ENCODE measurements around the gene GOLGA2. TPM values are rescaled to one million over a fixed set of nuclear protein-coding genes. Genes with fewer than 3 reads are reported as not detected.

The GOLGA2 gene
- total RNA-seq, 2 experiments from 2014 or later: 57.9 to 58.8 TPM

DNA sequence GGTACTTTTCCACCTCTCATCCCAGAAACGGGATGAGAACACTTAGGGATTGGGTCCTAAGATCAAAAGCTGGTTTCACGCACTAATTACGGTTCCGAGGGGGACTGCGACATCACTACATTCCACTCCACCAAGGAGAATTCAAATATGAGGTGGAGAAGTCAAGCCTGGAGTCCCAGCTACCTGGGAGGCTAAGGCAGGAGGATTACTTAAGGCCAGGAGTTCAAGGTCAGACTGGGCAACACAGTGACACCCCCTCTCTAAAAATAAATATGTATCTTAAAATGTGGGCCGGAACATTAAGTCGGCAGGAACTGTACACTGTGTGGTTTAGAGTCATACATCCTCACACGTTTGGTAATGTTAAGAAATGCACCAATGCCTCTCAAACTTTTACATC, 1.6 kb downstream of the GOLGA2 start:
- H3K27ac Mint-ChIP-seq: peak overlapping the region; percentile 95
- peaks cover 45% of the 10 kb centered on the region for H3K4me1 Mint-ChIP-seq (ENCODE audit: low read depth)
- ChIA-PET CTCF (interaction anchor here (1.1 to 1.2 kb wide), 2 partner anchors 22 to 67 kb away, joined by 3 read pairs; no protein-coding TSS in a partner anchor), POLR2A (no interaction called here)
- peak overlapping the region; percentile 98 for H3K4me3 Mint-ChIP-seq
- DNase-seq (no peak), ATAC-seq (no peak)
- no peaks in the 10 kb centered on the region for H3K9me3 Mint-ChIP-seq (ENCODE audit: insufficient read depth)
- no peaks in the 10 kb centered on the region for H3K27me3 Mint-ChIP-seq (ENCODE audit: low read depth)
- peaks cover 24% of the 10 kb centered on the region for H3K36me3 Mint-ChIP-seq (ENCODE audit: low read depth)

DNA sequence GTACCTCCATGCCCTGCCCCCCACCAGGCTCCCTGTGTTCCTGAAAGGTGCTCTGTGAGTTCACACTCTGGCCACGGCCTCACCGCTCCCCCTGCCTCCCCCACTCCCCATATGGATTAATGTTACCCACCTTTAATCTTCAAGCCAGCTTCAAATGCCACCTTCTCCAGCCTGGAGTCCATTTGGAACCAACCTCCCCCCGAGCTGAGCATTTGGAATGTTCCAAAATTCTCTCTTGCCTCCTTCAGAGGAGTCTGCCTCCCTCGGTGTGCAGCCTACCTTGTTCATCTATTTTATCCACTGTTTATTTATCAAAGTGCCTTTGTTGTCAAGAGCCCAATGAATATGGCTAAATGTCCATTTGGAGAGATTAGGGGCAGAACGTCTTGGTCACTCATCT, 4.3 kb downstream of the GOLGA2 start:
- DNase-seq (no peak), ATAC-seq (no peak)
- ChIA-PET POLR2A (no interaction called here), CTCF (no interaction called here)
- Mint-ChIP-seq H3K36me3 (ENCODE audit: low read depth) (peaks cover 36% of the 10 kb centered on the region), H3K4me3 (no peak overlapping the region), H3K9me3 (ENCODE audit: insufficient read depth) (no peaks in the 10 kb centered on the region), H3K4me1 (ENCODE audit: low read depth) (peaks cover 30% of the 10 kb centered on the region), H3K27me3 (ENCODE audit: low read depth) (no peaks in the 10 kb centered on the region), H3K27ac (no peak overlapping the region)

DNA sequence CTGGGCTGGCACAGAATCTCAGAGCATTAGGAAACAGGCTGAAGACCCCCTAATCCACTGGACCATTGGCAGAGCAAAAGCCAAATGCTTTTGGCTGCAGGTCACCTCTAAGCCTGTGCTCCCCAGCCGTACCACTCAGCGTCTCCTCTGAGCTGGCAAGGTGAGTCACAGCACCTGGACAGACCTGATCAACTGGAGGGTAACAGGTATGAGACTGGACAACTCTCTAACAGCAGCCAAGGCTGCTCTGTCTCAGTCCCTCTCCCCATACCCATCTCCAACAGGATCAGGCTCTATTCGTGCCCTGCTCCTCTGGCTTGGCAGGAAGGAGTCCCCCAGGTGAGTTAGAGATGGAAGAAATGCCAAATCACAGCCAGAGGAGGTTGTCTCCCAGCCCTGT, 4.7 kb downstream of the GOLGA2 start:
- H3K9me3 Mint-ChIP-seq (ENCODE audit: insufficient read depth): no peaks in the 10 kb centered on the region
- POLR2A ChIA-PET: no interaction called here
- CTCF ChIA-PET: no interaction called here
- peaks cover 36% of the 10 kb centered on the region for H3K36me3 Mint-ChIP-seq (ENCODE audit: low read depth)
- no peak overlapping the region for H3K4me3 Mint-ChIP-seq
- no peak for DNase-seq
- no peak for ATAC-seq
- no peaks in the 10 kb centered on the region for H3K27me3 Mint-ChIP-seq (ENCODE audit: low read depth)
- peaks cover 27% of the 10 kb centered on the region for H3K4me1 Mint-ChIP-seq (ENCODE audit: low read depth)
- no peak overlapping the region for H3K27ac Mint-ChIP-seq

DNA sequence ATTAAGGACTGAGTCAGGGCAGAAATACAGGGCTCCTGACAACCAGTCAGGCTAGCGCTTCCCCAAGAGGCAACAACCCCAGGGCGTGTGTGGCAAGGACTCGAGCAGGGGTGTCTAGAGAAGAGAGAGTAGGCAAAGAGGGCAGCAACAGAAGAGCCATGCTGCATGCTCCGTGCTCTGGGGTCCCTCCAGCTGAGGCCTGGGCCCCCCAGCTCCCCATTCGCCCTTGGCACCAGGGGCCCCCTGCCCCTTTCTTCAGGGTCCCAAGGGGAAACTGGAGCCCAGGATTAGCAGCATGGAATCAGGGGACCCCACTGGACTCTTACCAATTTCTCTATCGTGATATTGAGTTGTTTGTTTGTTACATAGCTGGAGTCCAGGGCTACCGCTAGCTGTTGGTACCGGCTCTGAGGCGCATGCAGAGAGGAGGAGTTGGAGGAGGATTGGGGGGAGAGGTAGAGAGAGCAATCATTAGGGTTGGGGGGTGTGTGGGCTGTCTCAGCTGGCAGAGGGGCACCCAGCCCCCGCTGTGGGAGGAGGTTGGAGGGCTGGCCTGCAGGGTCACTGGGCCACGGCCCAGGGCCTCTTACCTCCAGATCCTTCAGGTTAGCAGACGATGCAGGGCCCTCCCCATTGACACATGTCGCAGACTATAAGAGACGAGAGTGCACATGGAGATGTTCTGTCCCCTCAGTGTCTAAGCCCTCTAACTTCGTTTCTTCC, 8.8 kb downstream of the GOLGA2 start:
- Mint-ChIP-seq H3K36me3 (ENCODE audit: low read depth) (peaks cover 31% of the 10 kb centered on the region), H3K4me1 (ENCODE audit: low read depth) (no peaks in the 10 kb centered on the region), H3K27me3 (ENCODE audit: low read depth) (no peaks in the 10 kb centered on the region), H3K4me3 (no peak overlapping the region), H3K27ac (peak overlapping the region; percentile 5), H3K9me3 (ENCODE audit: insufficient read depth) (no peaks in the 10 kb centered on the region)
- ChIA-PET POLR2A (no interaction called here), CTCF (interaction anchor here (1.3 to 2.2 kb wide), 2 partner anchors 9 to 12 kb away, joined by 5 to 8 read pairs; partner anchors contain the start of genes GOLGA2 and SWI5)
- no peak for DNase-seq
- ATAC-seq: no peak

DNA sequence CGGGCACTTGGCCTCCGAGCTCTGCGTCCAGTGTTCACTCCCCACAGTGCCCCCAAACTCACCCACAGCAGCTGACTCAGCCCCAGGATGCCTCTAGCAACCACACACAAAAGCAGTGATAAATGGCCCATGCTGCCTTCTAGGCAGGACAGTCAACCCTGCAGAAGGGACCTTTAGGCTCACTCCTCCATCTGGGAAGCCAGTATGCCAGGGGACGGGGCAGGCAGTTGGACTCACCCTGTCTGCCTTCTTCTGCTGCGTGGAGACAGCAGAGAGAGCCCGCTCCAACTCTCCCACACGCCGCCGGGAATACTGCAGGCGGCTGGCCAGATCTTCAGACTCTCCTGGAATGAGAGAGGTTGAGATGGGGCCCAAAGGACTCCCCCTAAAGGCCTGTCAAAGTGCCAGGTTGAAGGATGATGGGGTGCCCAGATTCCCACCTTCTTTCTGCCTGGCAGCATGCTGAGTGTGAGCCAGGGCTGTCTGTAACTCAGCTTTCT, 10.4 kb downstream of the GOLGA2 start:
- H3K4me3 Mint-ChIP-seq: no peak overlapping the region
- ATAC-seq (no peak), DNase-seq (no peak)
- no peaks in the 10 kb centered on the region for H3K27me3 Mint-ChIP-seq (ENCODE audit: low read depth)
- ChIA-PET POLR2A (no interaction called here), CTCF (interaction anchor here (2.2 kb wide), 1 partner anchor 10 kb away, joined by 8 read pairs; no protein-coding TSS in a partner anchor)
- peaks cover 34% of the 10 kb centered on the region for H3K36me3 Mint-ChIP-seq (ENCODE audit: low read depth)
- no peaks in the 10 kb centered on the region for H3K9me3 Mint-ChIP-seq (ENCODE audit: insufficient read depth)
- no peaks in the 10 kb centered on the region for H3K4me1 Mint-ChIP-seq (ENCODE audit: low read depth)
- H3K27ac Mint-ChIP-seq: no peak overlapping the region

DNA sequence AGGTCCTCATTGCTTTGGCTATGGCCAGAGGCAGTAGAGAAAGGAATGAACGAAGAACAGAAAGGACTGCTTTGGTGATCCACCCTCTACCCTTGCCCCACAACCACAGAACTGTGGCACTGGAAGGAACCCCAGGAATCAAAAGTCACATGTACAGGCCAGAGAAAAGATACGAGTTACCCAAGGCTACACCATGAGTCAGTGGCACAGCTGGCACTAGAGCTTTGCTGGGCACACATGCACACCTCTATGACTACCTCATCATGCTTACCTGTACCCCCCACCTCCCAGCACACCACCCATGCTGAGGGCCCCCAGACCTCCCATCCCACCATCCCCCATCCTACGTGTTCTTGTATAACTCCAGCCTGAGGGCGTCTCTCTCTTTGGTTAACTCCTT, 13.1 kb downstream of the GOLGA2 start:
- Mint-ChIP-seq H3K4me3 (no peak overlapping the region), H3K9me3 (ENCODE audit: insufficient read depth) (no peaks in the 10 kb centered on the region), H3K36me3 (ENCODE audit: low read depth) (peaks cover 39% of the 10 kb centered on the region), H3K4me1 (ENCODE audit: low read depth) (no peaks in the 10 kb centered on the region), H3K27ac (no peak overlapping the region), H3K27me3 (ENCODE audit: low read depth) (no peaks in the 10 kb centered on the region)
- ATAC-seq (no peak), DNase-seq (no peak)
- ChIA-PET POLR2A (no interaction called here), CTCF (interaction anchor here (0.9 to 1.1 kb wide), 2 partner anchors 59 to 70 kb away, joined by 3 read pairs; partner anchors contain the start of gene DNM1)

DNA sequence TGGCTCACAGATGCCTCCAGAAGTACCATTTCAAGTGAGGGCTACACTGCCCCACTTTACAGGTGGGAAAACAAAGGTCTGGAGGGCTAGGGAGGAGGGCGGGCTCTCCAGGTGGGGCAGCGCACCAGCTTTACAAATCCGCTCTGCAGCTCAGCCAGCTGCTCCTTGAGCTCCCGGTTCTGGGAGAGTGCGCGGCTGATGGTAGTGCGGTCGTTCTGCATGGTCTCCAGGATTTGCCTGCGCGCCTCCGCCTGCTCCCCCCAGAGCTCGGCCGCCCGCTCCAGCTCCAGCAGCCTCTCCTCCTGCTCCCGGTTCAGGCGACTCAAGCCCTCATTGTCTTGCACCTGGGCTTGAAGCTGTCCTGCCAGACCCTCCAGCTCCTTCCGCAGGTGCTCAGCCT, 15.5 kb downstream of the GOLGA2 start:
- ChIA-PET POLR2A (no interaction called here), CTCF (no interaction called here)
- ATAC-seq (no peak), DNase-seq (no peak)
- Mint-ChIP-seq H3K27ac (no peak overlapping the region), H3K27me3 (ENCODE audit: low read depth) (no peaks in the 10 kb centered on the region), H3K9me3 (ENCODE audit: insufficient read depth) (no peaks in the 10 kb centered on the region), H3K36me3 (ENCODE audit: low read depth) (peaks cover 34% of the 10 kb centered on the region), H3K4me3 (no peak overlapping the region), H3K4me1 (ENCODE audit: low read depth) (no peaks in the 10 kb centered on the region)

DNA sequence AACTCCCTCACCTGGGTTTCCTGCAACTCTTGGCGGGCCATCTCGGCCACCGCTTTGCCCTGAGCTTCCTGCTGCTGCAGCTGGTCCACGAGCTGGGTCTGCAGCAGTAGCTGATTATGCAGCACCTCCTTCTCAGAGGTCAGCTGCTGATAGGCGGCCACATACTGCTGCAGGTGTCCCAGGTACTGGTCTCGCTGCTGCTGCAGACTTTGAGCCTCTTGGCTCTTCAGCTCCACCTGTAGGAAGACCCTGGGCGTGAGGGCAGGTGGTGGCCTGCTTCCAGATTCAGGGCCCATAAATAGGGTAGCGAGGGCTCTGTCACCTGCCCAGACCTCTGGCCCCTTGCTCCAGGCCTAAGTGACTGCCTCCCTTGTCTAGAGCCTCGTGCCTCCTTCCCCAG, 16.7 kb downstream of the GOLGA2 start:
- Mint-ChIP-seq H3K4me1 (ENCODE audit: low read depth) (no peaks in the 10 kb centered on the region), H3K9me3 (ENCODE audit: insufficient read depth) (no peaks in the 10 kb centered on the region), H3K27ac (no peak overlapping the region), H3K36me3 (ENCODE audit: low read depth) (peaks cover 30% of the 10 kb centered on the region), H3K27me3 (ENCODE audit: low read depth) (no peaks in the 10 kb centered on the region), H3K4me3 (no peak overlapping the region)
- ChIA-PET POLR2A (no interaction called here), CTCF (no interaction called here)
- no peak for ATAC-seq
- no peak for DNase-seq

DNA sequence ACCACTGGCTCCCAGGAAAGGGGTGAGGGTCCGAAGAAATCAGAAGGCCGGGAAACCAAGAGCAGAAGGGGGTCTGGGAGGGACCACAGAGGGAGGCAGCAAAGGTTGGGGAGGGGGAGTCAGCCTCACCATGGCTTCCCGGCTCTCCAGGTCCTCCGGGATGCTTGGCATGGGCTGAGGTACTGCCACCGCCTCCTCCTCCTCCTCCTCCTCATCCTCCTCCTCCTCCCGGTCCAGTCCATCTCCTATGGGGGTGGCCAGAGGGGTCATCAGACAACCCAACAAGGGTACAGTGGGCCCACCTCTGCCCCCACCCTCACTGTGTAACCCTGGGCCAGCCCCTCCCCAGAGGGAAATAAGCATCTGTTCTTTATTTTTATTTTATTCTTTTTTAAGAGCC, 17.5 kb downstream of the GOLGA2 start:
- Mint-ChIP-seq H3K4me3 (no peak overlapping the region), H3K27ac (no peak overlapping the region), H3K27me3 (ENCODE audit: low read depth) (no peaks in the 10 kb centered on the region), H3K4me1 (ENCODE audit: low read depth) (no peaks in the 10 kb centered on the region), H3K36me3 (ENCODE audit: low read depth) (peaks cover 30% of the 10 kb centered on the region), H3K9me3 (ENCODE audit: insufficient read depth) (no peaks in the 10 kb centered on the region)
- DNase-seq (no peak), ATAC-seq (no peak)
- POLR2A ChIA-PET: no interaction called here
- CTCF ChIA-PET: no interaction called here

DNA sequence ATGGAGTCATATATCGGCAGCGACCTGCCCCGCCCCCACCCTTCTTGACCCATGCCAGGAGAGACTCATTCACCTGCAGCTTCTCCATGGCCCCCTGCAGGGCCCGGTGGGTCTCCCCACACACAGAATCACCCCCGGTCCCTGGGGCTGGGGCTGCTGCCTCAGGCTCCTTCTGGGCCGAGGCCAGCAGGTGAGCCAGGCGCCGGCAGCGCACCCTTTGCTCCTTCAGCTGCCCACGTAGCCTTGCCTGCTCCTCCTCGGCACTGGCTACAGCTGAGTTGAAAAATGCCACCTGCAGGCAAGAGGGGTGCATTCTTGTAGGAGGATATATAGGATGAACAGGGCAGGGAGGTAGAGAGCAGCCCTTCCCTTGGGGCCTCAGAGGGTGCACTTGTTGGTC, 17.9 kb downstream of the GOLGA2 start:
- H3K27me3 Mint-ChIP-seq (ENCODE audit: low read depth): peaks cover 3% of the 10 kb centered on the region
- H3K27ac Mint-ChIP-seq: no peak overlapping the region
- no peaks in the 10 kb centered on the region for H3K4me1 Mint-ChIP-seq (ENCODE audit: low read depth)
- ChIA-PET CTCF (no interaction called here), POLR2A (no interaction called here)
- DNase-seq: no peak
- H3K9me3 Mint-ChIP-seq (ENCODE audit: insufficient read depth): no peaks in the 10 kb centered on the region
- no peak overlapping the region for H3K4me3 Mint-ChIP-seq
- peaks cover 30% of the 10 kb centered on the region for H3K36me3 Mint-ChIP-seq (ENCODE audit: low read depth)
- ATAC-seq: no peak

DNA sequence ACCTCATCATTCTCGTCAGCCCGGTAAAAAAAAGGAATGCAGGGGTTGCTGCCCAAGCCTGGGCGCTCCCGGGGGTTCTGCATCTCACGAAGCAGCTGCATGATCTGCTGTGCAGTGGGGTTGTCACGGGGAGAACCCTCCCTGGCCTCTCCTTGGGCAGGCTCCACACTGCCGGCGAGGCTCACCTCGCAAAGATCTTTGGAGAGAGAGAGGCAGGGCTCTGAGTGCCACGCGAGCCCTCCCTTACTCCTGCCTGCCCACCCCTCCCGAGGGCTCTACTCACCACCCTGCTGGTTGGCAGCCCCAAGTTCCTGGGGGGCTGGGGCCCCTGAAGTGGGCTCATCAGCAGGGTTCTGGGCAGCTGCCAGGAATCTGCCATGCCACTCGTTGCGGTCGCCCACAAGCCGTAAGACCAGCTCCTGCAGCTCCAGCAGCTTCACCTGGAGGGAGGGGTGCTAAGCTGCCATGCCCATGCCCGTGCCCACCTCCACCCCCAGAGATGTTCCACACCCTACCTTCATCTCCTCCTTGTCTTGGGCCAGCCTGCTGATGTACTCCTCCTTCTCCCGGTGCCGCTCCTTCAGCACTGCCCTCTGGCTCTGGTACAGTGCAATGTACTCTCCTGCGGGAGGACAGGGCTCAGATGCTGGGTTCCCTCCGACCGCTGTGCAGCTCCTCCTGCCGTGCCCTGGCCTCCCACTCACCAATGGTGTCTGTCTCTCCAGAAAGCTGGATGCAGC, 18.6 kb downstream of the GOLGA2 start:
- Mint-ChIP-seq H3K4me1 (ENCODE audit: low read depth) (no peaks in the 10 kb centered on the region), H3K27me3 (ENCODE audit: low read depth) (peaks cover 4% of the 10 kb centered on the region), H3K36me3 (ENCODE audit: low read depth) (peaks cover 28% of the 10 kb centered on the region), H3K4me3 (no peak overlapping the region), H3K9me3 (ENCODE audit: insufficient read depth) (no peaks in the 10 kb centered on the region), H3K27ac (no peak overlapping the region)
- DNase-seq: no peak
- no peak for ATAC-seq
- ChIA-PET POLR2A (no interaction called here), CTCF (no interaction called here)

All from activated CD8-positive, alpha-beta T cell treated with anti-CD3 and anti-CD28 coated beads, Interleukin-2, amount 10 ng/mL, durations not matched to agents 7 days and 5 days (primary cell).